ENCODE measurements around the gene MYCBPAP. TPM values are rescaled to one million over a fixed set of nuclear protein-coding genes. Genes with fewer than 3 reads are reported as not detected.

MYCBPAP gene
- total RNA-seq, 6 experiments from 2014 or later = 0.51 TPM; not detected in 5

DNA sequence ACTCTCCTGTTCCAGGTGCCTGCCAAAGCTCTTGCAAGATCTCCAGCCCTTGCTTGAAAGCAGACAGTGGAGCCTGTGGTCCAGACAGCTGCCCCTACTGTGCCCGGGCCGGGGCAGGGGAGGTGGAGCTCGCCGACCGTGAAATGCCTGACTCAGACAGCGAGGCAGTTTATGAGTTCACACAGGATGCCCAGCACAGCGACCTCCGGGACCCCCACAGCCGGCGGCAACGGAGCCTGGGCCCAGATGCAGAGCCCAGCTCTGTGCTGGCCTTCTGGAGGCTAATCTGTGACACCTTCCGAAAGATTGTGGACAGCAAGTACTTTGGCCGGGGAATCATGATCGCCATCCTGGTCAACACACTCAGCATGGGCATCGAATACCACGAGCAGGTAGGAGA lies 69.9 kb downstream of the MYCBPAP start:
- no peak for ATAC-seq
- H3K36me3 ChIP-seq = no peaks in the 10 kb centered on the region
- 90% methylated on average over 5 of the region's 16 CpGs for WGBS (ENCODE audit: insufficient coverage, low coverage, low lambda C conversion rate, missing lambda C conversion rate)
- H3K27me3 ChIP-seq = no peaks in the 10 kb centered on the region
- H3K4me1 ChIP-seq = no peaks in the 10 kb centered on the region
- intact Hi-C loops (cut with DNase I) = no loop called here
- no peak for TF ChIP-seq POLR2A (IDR thresholded peaks at IDR 0.05)
- TF ChIP-seq, protein P1, sequence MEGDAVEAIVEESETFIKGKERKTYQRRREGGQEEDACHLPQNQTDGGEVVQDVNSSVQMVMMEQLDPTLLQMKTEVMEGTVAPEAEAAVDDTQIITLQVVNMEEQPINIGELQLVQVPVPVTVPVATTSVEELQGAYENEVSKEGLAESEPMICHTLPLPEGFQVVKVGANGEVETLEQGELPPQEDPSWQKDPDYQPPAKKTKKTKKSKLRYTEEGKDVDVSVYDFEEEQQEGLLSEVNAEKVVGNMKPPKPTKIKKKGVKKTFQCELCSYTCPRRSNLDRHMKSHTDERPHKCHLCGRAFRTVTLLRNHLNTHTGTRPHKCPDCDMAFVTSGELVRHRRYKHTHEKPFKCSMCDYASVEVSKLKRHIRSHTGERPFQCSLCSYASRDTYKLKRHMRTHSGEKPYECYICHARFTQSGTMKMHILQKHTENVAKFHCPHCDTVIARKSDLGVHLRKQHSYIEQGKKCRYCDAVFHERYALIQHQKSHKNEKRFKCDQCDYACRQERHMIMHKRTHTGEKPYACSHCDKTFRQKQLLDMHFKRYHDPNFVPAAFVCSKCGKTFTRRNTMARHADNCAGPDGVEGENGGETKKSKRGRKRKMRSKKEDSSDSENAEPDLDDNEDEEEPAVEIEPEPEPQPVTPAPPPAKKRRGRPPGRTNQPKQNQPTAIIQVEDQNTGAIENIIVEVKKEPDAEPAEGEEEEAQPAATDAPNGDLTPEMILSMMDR (IDR thresholded peaks at IDR 0.05) = no peak
- no peaks in the 10 kb centered on the region for H3K9me3 ChIP-seq
- no peak overlapping the region for H3K27ac ChIP-seq
- H3K4me3 ChIP-seq = no peak overlapping the region
- no peak for DNase-seq

DNA sequence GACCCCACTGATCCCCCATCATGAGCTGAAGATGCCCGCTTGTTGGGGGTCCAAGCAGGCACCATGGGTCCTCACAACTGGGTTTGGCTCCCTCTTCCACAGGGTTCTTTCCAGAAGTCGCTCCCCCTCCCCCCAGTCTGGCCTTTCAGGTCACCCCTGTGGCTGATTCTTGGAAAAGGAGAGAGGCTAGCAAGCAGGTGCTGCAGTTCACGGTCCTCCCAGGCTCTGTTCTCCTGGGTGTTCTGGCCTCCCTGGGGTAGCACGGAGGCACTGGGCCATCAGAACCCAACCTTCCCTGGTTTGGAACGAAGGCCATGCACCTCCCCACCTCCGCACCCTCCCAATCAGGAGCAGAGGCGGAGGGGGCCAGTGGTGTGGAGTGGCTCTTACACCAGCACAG lies 71.2 kb downstream of the MYCBPAP start:
- Histone ChIP-seq H3K4me1 (no peaks in the 10 kb centered on the region), H3K27ac (no peak overlapping the region), H3K27me3 (no peaks in the 10 kb centered on the region), H3K36me3 (no peaks in the 10 kb centered on the region), H3K9me3 (no peaks in the 10 kb centered on the region), H3K4me3 (no peak overlapping the region)
- intact Hi-C loops (cut with DNase I) = no loop called here
- no peak for DNase-seq
- ATAC-seq = no peak
- TF ChIP-seq POLR2A (IDR thresholded peaks at IDR 0.05) = no peak
- TF ChIP-seq, protein P1 (IDR thresholded peaks at IDR 0.05) = no peak
- 60% methylated on average over 1 of the region's 7 CpGs for WGBS (ENCODE audit: insufficient coverage, low coverage, low lambda C conversion rate, missing lambda C conversion rate)

DNA sequence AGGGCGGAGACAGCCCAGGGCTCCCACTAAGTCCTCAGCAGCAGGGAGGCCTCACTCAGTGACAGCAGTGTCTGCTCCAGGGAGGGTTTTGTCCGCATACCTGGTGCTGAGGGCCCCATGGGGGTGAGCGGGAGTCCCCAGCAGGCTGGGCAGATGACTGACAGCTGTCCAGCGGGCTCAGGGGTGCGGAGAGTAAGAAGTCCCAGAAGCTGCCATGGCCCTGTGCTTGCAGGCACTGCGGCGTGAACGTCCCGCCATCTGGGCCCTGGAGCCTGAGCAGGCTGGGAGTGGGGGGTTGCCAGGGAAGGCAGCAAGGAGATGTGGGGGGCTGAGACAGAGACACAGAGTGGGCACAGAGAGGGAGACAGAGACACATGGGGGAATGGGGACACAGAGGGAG lies 72.4 kb downstream of the MYCBPAP start:
- intact Hi-C loops (cut with DNase I) = no loop called here
- 97% methylated on average over 4 of the region's 9 CpGs for WGBS (ENCODE audit: insufficient coverage, low coverage, low lambda C conversion rate, missing lambda C conversion rate)
- H3K9me3 ChIP-seq = no peaks in the 10 kb centered on the region

More for the DNA sequence above, 72.4 kb downstream of the MYCBPAP start:
- Histone ChIP-seq H3K27me3 (no peaks in the 10 kb centered on the region), H3K4me3 (no peak overlapping the region), H3K36me3 (no peaks in the 10 kb centered on the region), H3K27ac (no peak overlapping the region), H3K4me1 (no peaks in the 10 kb centered on the region)
- DNase-seq = no peak
- no peak for ATAC-seq
- TF ChIP-seq POLR2A (IDR thresholded peaks at IDR 0.05) = no peak
- TF ChIP-seq, protein P1 (IDR thresholded peaks at IDR 0.05) = no peak

Other genes with a start within 250 kb of the MYCBPAP start
- gene TMEM92, start 234.0 kb upstream of the MYCBPAP start, total RNA-seq = 10 to 100 TPM in 1 of 6 experiments, 1 to 10 TPM in 5; 1.5 to 20.0 (median 8.7) TPM
- gene XYLT2, start 162.3 kb upstream of the MYCBPAP start, total RNA-seq = 10 to 100 TPM in 3 of 6 experiments, 1 to 10 TPM in 3; 7.0 to 13.8 (median 9.4) TPM
- gene MRPL27, start 135.3 kb upstream of the MYCBPAP start, total RNA-seq = 10 to 100 TPM; 34.3 to 69.4 (median 38.6) TPM
- gene EME1, start 135.2 kb upstream of the MYCBPAP start, total RNA-seq = 1 to 10 TPM in 1 of 6 experiments, under 1 TPM in 3, not detected in 2; 0.12 to 1.3 (median 0.66) TPM
- 100 to 1,000 TPM in 2 of 6 experiments, 10 to 100 TPM in 4; 36.0 to 125 (median 64.0) TPM for gene LRRC59, start 110.9 kb upstream of the MYCBPAP start, total RNA-seq
- gene ACSF2, start 82.2 kb upstream of the MYCBPAP start, total RNA-seq = 10 to 100 TPM; 25.1 to 60.9 (median 36.9) TPM
- gene CHAD, start 39.6 kb upstream of the MYCBPAP start, total RNA-seq = 10 to 100 TPM in 2 of 6 experiments, 1 to 10 TPM in 4; 1.0 to 11.3 (median 3.8) TPM
- 10 to 100 TPM; 17.9 to 26.6 (median 23.4) TPM for gene RSAD1, start 29.6 kb upstream of the MYCBPAP start, total RNA-seq
- under 1 TPM in 2 of 6 experiments, not detected in 4; 0.06 to 0.27 TPM for gene EPN3, start 24.3 kb downstream of the MYCBPAP start, total RNA-seq
- 100 to 1,000 TPM in 1 of 6 experiments, 10 to 100 TPM in 5; 29.6 to 203 (median 34.2) TPM for gene SPATA20, start 38.7 kb downstream of the MYCBPAP start, total RNA-seq
- not detected for gene CACNA1G, start 52.3 kb downstream of the MYCBPAP start, total RNA-seq
- 100 to 1,000 TPM; 146 to 286 (median 178) TPM for gene ABCC3, start 126.4 kb downstream of the MYCBPAP start, total RNA-seq
- 10 to 100 TPM; 13.9 to 17.4 (median 15.1) TPM for gene ANKRD40, start 199.5 kb downstream of the MYCBPAP start, total RNA-seq
- gene LUC7L3, start 211.2 kb downstream of the MYCBPAP start, total RNA-seq = 10 to 100 TPM; 15.4 to 50.5 (median 31.0) TPM

Data from right lobe of liver (tissue), 6 donors.